HepG2 (cell line): ENCODE results near the gene MYO1B. TPM values are rescaled to one million over a fixed set of nuclear protein-coding genes. Genes with fewer than 3 reads are reported as not detected.

Experiments
- GATAD1 ChIP-seq: IDR thresholded peaks from 2 replicates; pipeline ENCODE4 v1.6.1; 2016; ENCODE audit warnings: missing genetic modification reagents, missing compliant biosample characterization
- JUN ChIP-seq: sonication (generic); formaldehyde crosslinking; IDR thresholded peaks from 2 replicates; pipeline ENCODE4 v1.4.0; 2020; ENCODE audit warnings: mild to moderate bottlenecking, missing genetic modification reagents
- NKX3-1 ChIP-seq: sonication (generic); formaldehyde crosslinking; IDR thresholded peaks from 2 replicates; pipeline ENCODE4 v1.5.0; 2020; ENCODE audit warnings: missing genetic modification reagents
- NR1H2 ChIP-seq: sonication (generic); formaldehyde crosslinking; IDR thresholded peaks from 2 replicates; pipeline ENCODE4 v1.8.1; 2022; ENCODE audit warnings: low read depth, missing genetic modification reagents, borderline replicate concordance
- PPARG ChIP-seq: conservative IDR thresholded peaks from 2 replicates; pipeline ENCODE4 v1.6.1; 2016; ENCODE audit warnings: missing biosample characterization, missing genetic modification reagents
- RBAK ChIP-seq: sonication (generic); formaldehyde crosslinking; IDR thresholded peaks from 2 replicates; pipeline ENCODE4 v1.5.1; 2020; ENCODE audit warnings: mild to moderate bottlenecking, missing genetic modification reagents
- RFXANK ChIP-seq: IDR thresholded peaks from 2 replicates; pipeline ENCODE4 v1.6.1; 2016
- SATB2 ChIP-seq: sonication (generic); formaldehyde crosslinking; IDR thresholded peaks from 2 replicates; pipeline ENCODE4 v1.5.0; 2020; ENCODE audit warnings: missing genetic modification reagents
- SOX13 ChIP-seq, 3 experiments: fragments of 450-650 bp in 1 of 3; sonication (generic) in 1 of 3; formaldehyde crosslinking in 1 of 3; IDR thresholded peaks in 2 of 3; conservative IDR thresholded peaks in 1 of 3; 2 replicates each; pipeline versions ENCODE4 v1.5.0 to v1.6.1; 2016 to 2020; ENCODE audit warnings: antibody characterized with exemption in 1 of 3, mild to moderate bottlenecking in 1 of 3, missing compliant biosample characterization in 1 of 3, missing genetic modification reagents in 1 of 3, moderate library complexity in 1 of 3
- SSRP1 ChIP-seq: IDR thresholded peaks from 2 replicates; pipeline ENCODE4 v1.6.1; 2016; ENCODE audit warnings: control low read depth
- YEATS2 ChIP-seq: sonication (generic); formaldehyde crosslinking; IDR thresholded peaks from 2 replicates; pipeline ENCODE4 v1.4.0; 2020; ENCODE audit warnings: missing genetic modification reagents, borderline replicate concordance
- YEATS4 ChIP-seq: sonication (generic); formaldehyde crosslinking; IDR thresholded peaks from 2 replicates; pipeline ENCODE4 v1.4.0; 2020; ENCODE audit warnings: missing genetic modification reagents, borderline replicate concordance
- ZFY ChIP-seq: sonication (generic); formaldehyde crosslinking; IDR thresholded peaks from 2 replicates; pipeline ENCODE4 v1.4.0; 2020; ENCODE audit warnings: missing genetic modification reagents
- ZNF207 ChIP-seq: fragments of 450-650 bp; IDR thresholded peaks from 2 replicates; pipeline ENCODE4 v1.6.1; 2016; ENCODE audit warnings: antibody characterized with exemption, borderline replicate concordance
- ZNF564 ChIP-seq: sonication (generic); formaldehyde crosslinking; IDR thresholded peaks from 2 replicates; pipeline ENCODE4 v1.8.1; 2023; ENCODE audit warnings: mild to moderate bottlenecking, missing genetic modification reagents
- ZNF598 ChIP-seq: sonication (generic); formaldehyde crosslinking; IDR thresholded peaks from 2 replicates; pipeline ENCODE4 v1.5.1; 2020; ENCODE audit warnings: mild to moderate bottlenecking, missing genetic modification reagents, borderline replicate concordance
- polyA plus RNA-seq, 8 experiments: library from polyadenylated mRNA; depleted of rRNA in 3 of 8; stranded (reverse) in 7 of 8; unstranded in 1 of 8; fragments of >200 nt; fragmentation: Illumina TruSeq in 4 of 8; extraction: Trizol in 4 of 8; gene quantifications; 2 replicates each; pipeline versions ENCODE4 v1.2.1 to v1.2.3, GENCODE V29; 2011 to 2016; ENCODE audit warnings: low read depth in 4 of 8, missing spikeins in 1 of 8, mixed read lengths in 1 of 8; ENCODE audit not compliant: insufficient read depth in 1 of 8
- total RNA-seq, 5 experiments: library from RNA; depleted of rRNA; stranded (reverse); fragments of >200 nt; fragmentation: Illumina TruSeq; extraction: Trizol; gene quantifications; 2 replicates each; pipeline ENCODE4 v1.2.3, GENCODE V29; 2016; ENCODE audit warnings: low read depth in 1 of 5
- TF ChIP-seq, protein P1 (sequence below): sonication (generic); formaldehyde crosslinking; IDR thresholded peaks from 2 replicates; pipeline ENCODE4 v1.5.1; 2020; ENCODE audit warnings: missing genetic modification reagents, mild to moderate bottlenecking, borderline replicate concordance
- TF ChIP-seq, protein P2 (sequence below): sonication (generic); formaldehyde crosslinking; IDR thresholded peaks from 2 replicates; pipeline ENCODE4 v1.5.0; 2020; ENCODE audit warnings: mild to moderate bottlenecking, low read depth, missing genetic modification reagents, borderline replicate concordance
- TF ChIP-seq, protein P3 (sequence below): sonication (generic); formaldehyde crosslinking; IDR thresholded peaks from 2 replicates; pipeline ENCODE4 v1.5.0; 2020; ENCODE audit warnings: mild to moderate bottlenecking, missing genetic modification reagents, borderline replicate concordance
- TF ChIP-seq, protein P4 (sequence below): sonication (generic); formaldehyde crosslinking; IDR thresholded peaks from 2 replicates; pipeline ENCODE4 v1.5.0; 2020; ENCODE audit warnings: missing genetic modification reagents, mild to moderate bottlenecking, borderline replicate concordance

Gene MYO1B
- total and polyA plus RNA-seq, 2 of the 13 experiments (the other 11 are each of a cell fraction or from before 2014, with no cell fraction given) = 36.9 to 89.8 TPM

DNA sequence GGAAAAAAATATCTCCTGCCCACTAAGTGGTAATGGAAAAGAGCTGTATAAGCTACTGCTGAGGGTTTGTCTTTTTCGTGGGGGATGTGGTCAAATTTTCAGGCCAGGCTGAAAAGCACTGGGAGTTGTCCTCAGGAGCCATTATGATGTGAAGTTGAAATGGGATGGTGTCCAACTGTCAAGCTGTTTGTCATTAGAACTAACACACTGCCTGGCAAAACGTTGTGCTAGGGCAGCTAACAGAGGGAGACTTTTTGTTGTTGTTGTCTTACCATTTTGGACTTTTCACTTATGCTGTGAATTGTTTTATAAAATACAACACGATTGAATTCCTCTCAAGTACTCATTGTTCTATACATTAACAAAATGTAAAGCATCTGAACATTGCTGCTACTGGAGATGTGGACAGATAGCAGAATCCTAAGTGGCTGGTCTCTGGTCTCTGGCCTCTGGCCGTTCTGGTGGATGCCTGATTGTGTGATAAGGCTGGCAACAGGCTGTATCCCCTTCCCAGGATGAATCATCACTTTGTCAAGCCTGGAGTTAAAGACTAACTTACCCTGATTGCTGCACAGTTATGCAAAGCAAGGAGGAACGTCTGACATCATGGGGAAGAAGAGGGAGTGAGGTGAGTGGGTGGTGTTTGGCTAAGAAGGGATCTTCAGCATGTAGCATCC is 2.3 kb downstream of the MYO1B start (continued):
- TF ChIP-seq SATB2 (CRISPR knock-in tag) = no peak
- 0 out of 2 replicates have a peak, but pooled peaks have one; percentile 10 for TF ChIP-seq ZFY (CRISPR knock-in tag)
- TF ChIP-seq, protein P1, sequence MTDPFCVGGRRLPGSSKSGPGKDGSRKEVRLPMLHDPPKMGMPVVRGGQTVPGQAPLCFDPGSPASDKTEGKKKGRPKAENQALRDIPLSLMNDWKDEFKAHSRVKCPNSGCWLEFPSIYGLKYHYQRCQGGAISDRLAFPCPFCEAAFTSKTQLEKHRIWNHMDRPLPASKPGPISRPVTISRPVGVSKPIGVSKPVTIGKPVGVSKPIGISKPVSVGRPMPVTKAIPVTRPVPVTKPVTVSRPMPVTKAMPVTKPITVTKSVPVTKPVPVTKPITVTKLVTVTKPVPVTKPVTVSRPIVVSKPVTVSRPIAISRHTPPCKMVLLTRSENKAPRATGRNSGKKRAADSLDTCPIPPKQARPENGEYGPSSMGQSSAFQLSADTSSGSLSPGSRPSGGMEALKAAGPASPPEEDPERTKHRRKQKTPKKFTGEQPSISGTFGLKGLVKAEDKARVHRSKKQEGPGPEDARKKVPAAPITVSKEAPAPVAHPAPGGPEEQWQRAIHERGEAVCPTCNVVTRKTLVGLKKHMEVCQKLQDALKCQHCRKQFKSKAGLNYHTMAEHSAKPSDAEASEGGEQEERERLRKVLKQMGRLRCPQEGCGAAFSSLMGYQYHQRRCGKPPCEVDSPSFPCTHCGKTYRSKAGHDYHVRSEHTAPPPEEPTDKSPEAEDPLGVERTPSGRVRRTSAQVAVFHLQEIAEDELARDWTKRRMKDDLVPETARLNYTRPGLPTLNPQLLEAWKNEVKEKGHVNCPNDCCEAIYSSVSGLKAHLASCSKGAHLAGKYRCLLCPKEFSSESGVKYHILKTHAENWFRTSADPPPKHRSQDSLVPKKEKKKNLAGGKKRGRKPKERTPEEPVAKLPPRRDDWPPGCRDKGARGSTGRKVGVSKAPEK (CRISPR knock-in tag) = no peak
- peak; percentile 95 for TF ChIP-seq JUN (CRISPR knock-in tag)
- TF ChIP-seq SSRP1 (CRISPR knock-in tag) = no peak
- TF ChIP-seq, protein P2, sequence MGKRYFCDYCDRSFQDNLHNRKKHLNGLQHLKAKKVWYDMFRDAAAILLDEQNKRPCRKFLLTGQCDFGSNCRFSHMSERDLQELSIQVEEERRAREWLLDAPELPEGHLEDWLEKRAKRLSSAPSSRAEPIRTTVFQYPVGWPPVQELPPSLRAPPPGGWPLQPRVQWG (CRISPR knock-in tag) = no peak
- no peak for TF ChIP-seq NR1H2 (CRISPR knock-in tag)
- TF ChIP-seq PPARG (CRISPR knock-in tag) = no peak
- peak; percentile 56; the same call in 1 of the 2 replicates for TF ChIP-seq SOX13 (IDR thresholded peaks at IDR 0.05)
- TF ChIP-seq SOX13 (CRISPR knock-in tag; conservative IDR thresholded peaks at IDR 0.05 in 1 of 2, IDR thresholded peaks at IDR 0.05 in 1 of 2) = peak in 1 of 2 experiments; percentile 79; a peak in 1 of 4 replicates
- no peak for TF ChIP-seq ZNF564 (CRISPR knock-in tag)
- TF ChIP-seq, protein P3, sequence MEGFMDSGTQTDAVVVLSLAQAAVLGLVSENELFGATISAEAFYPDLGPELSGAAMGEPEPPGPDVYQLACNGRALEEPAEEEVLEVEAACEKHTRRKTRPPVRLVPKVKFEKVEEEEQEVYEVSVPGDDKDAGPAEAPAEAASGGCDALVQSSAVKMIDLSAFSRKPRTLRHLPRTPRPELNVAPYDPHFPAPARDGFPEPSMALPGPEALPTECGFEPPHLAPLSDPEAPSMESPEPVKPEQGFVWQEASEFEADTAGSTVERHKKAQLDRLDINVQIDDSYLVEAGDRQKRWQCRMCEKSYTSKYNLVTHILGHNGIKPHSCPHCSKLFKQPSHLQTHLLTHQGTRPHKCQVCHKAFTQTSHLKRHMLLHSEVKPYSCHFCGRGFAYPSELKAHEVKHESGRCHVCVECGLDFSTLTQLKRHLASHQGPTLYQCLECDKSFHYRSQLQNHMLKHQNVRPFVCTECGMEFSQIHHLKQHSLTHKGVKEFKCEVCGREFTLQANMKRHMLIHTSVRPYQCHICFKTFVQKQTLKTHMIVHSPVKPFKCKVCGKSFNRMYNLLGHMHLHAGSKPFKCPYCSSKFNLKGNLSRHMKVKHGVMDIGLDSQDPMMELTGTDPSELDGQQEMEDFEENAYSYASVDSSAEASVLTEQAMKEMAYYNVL (CRISPR knock-in tag) = no peak; the same call in 1 of the 2 replicates
- 0 out of 2 replicates have a peak, but pooled peaks have one; percentile 39 for TF ChIP-seq RBAK (CRISPR knock-in tag)
- peak; percentile 83; the same call in 1 of the 2 replicates for TF ChIP-seq YEATS2 (CRISPR knock-in tag)
- no peak for TF ChIP-seq ZNF207
- TF ChIP-seq RFXANK (CRISPR knock-in tag) = no peak; the same call in 1 of the 2 replicates
- TF ChIP-seq, protein P4, sequence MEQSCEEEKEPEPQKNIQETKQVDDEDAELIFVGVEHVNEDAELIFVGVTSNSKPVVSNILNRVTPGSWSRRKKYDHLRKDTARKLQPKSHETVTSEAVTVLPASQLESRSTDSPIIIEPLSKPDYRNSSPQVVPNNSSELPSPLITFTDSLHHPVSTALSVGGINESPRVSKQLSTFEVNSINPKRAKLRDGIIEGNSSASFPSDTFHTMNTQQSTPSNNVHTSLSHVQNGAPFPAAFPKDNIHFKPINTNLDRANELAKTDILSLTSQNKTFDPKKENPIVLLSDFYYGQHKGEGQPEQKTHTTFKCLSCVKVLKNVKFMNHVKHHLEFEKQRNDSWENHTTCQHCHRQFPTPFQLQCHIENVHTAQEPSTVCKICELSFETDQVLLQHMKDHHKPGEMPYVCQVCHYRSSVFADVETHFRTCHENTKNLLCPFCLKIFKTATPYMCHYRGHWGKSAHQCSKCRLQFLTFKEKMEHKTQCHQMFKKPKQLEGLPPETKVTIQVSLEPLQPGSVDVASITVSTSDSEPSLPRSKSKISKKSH (CRISPR knock-in tag) = no peak
- no peak for TF ChIP-seq ZNF598 (CRISPR knock-in tag)
- TF ChIP-seq NKX3-1 = no peak
- TF ChIP-seq GATAD1 (CRISPR knock-in tag) = peak; percentile 71
- TF ChIP-seq YEATS4 = peak; percentile 64; the same call in 1 of the 2 replicates
